CD4-positive, alpha-beta memory T cell (primary cell): ENCODE results near the gene PLS3. TPM values are rescaled to one million over a fixed set of nuclear protein-coding genes. Genes with fewer than 3 reads are reported as not detected.
A peak's percentile ranks its signal among the peaks of the same experiment; 100 is the strongest.

ENCODE experiments used
- CTCF ChIA-PET: fragments of 350-600 bp; sonication (Branson Sonifier 250); formaldehyde crosslinking; loops from one replicate; lab custom pipeline; 2021; ENCODE audit warnings: inconsistent platforms; ENCODE audit not compliant: partially characterized antibody; lab: Charles Lee
- POLR2A ChIA-PET: fragments of 350-600 bp; sonication (Branson Sonifier 250); formaldehyde crosslinking; loops from one replicate; lab custom pipeline; 2021; ENCODE audit not compliant: partially characterized antibody; lab: Charles Lee
- DNase-seq, 5 donors: peaks; one replicate each; pipeline versions ENCODE4 v3.0.0 to v3.0.0-alpha.2; 2020 to 2022; ENCODE audit warnings: mixed read lengths in 1 of 5
- H3K27ac ChIP-seq: one replicate; pipeline ENCODE4 v1.7.0; 2013; ENCODE audit warnings: low read depth, low read length
- H3K27me3 ChIP-seq: 2 replicates; pipeline ENCODE4 v1.7.0; 2013; ENCODE audit warnings: mild to moderate bottlenecking, low read length, moderate library complexity; ENCODE audit not compliant: insufficient read depth
- H3K36me3 ChIP-seq: 2 replicates; pipeline ENCODE4 v1.7.0; 2013; ENCODE audit warnings: mild to moderate bottlenecking, low read length, moderate library complexity; ENCODE audit not compliant: insufficient read depth
- H3K4me1 ChIP-seq: 2 replicates; pipeline ENCODE4 v1.7.0; 2013; ENCODE audit warnings: mild to moderate bottlenecking, low read length, moderate library complexity; ENCODE audit not compliant: insufficient read depth
- H3K4me3 ChIP-seq, 2 donors: one replicate each; pipeline ENCODE4 v1.7.0; 2013; ENCODE audit warnings: low read length in 2 of 2, mild to moderate bottlenecking in 1 of 2
- H3K9me3 ChIP-seq, 2 donors: one replicate each; pipeline ENCODE4 v1.7.0; 2013; ENCODE audit warnings: low read length in 2 of 2, control low read depth in 1 of 2; ENCODE audit not compliant: control insufficient read depth in 1 of 2
- H3K27ac Mint-ChIP-seq, 7 donors: one replicate each; pipeline ENCODE4 v1.8.0; 2020 to 2021; ENCODE audit warnings: mixed read lengths in 7 of 7, mild to moderate bottlenecking in 6 of 7, inconsistent platforms in 3 of 7, moderate library complexity in 3 of 7
- H3K27me3 Mint-ChIP-seq, 2 donors: one replicate each; pipeline ENCODE4 v1.8.0; 2020 to 2021; ENCODE audit warnings: mixed read lengths in 2 of 2
- H3K36me3 Mint-ChIP-seq, 2 donors: one replicate each; pipeline ENCODE4 v1.8.0; 2020 to 2021; ENCODE audit warnings: mixed read lengths in 2 of 2, inconsistent platforms in 1 of 2, mild to moderate bottlenecking in 1 of 2
- H3K4me1 Mint-ChIP-seq, 4 donors: one replicate each; pipeline ENCODE4 v1.8.0; 2020 to 2021; ENCODE audit warnings: mixed read lengths in 4 of 4, mild to moderate bottlenecking in 1 of 4
- H3K4me3 Mint-ChIP-seq, 8 donors: one replicate each; pipeline ENCODE4 v1.8.0; 2020 to 2021; ENCODE audit warnings: mixed read lengths in 8 of 8, mild to moderate bottlenecking in 7 of 8, moderate library complexity in 6 of 8, inconsistent platforms in 3 of 8
- H3K9me3 Mint-ChIP-seq, 8 donors: one replicate each; pipeline ENCODE4 v1.8.0; 2020 to 2021; ENCODE audit warnings: mixed read lengths in 8 of 8, mild to moderate bottlenecking in 5 of 8, inconsistent platforms in 3 of 8, moderate library complexity in 1 of 8
- intact Hi-C: fragments of 100-400 bp; cut with micrococcal nuclease; formaldehyde crosslinking; loops from one replicate; pipeline ENCODE4 v1.15.1; 2023
- polyA plus RNA-seq, 2 donors: library from polyadenylated mRNA; unstranded; fragments of 300-500 nt; fragmentation: Illumina TruSeq; gene quantifications; one replicate each; pipeline ENCODE4 v1.2.3, GENCODE V29; 2021
- total RNA-seq, 2 experiments: library from RNA; stranded (reverse); gene quantifications; one replicate each; pipeline ENCODE4 v1.2.3, GENCODE V29; 2021

Gene PLS3, protein sequence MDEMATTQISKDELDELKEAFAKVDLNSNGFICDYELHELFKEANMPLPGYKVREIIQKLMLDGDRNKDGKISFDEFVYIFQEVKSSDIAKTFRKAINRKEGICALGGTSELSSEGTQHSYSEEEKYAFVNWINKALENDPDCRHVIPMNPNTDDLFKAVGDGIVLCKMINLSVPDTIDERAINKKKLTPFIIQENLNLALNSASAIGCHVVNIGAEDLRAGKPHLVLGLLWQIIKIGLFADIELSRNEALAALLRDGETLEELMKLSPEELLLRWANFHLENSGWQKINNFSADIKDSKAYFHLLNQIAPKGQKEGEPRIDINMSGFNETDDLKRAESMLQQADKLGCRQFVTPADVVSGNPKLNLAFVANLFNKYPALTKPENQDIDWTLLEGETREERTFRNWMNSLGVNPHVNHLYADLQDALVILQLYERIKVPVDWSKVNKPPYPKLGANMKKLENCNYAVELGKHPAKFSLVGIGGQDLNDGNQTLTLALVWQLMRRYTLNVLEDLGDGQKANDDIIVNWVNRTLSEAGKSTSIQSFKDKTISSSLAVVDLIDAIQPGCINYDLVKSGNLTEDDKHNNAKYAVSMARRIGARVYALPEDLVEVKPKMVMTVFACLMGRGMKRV
- total RNA-seq (under 1 TPM; 0.14 to 0.15 TPM), polyA plus RNA-seq (under 1 TPM in 1 of 2 donors, not detected in 1; 0.76 TPM)

DNA sequence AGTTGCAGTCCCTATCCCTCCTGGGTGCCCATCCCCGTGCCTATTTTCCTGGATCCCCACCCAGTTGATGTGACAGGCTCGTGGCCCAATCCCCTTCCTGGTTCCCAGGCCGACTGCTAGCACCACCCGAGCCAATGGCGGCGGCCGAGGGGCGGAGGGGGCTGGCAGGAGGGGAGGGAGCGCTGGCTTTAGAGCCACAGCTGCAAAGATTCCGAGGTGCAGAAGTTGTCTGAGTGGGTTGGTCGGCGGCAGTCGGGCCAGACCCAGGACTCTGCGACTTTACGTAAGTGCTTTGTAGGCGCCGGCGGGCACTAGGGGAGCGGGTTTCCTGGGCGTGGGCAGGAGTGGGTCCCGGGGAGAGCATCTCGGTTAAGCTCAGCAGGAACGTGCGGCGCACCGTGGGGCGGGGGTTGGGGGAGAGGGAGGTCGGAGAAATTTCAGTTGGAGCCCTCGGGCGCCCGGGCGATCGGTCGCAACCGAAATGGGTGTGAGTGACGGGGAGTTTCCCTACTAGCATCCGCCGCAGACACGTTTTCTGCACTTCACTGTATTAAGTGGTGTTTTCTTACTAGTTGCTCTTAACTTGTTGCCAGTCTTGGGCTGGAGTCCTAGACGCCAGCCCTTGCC lies at the start of gene PLS3:
PLS3 (plus strand) TSS at position 197 of the 627 bp plus-strand sequence. CDS start 49,077 bp downstream, outside the sequence.
- Mint-ChIP-seq H3K27me3 (peaks cover 0 to 4% of the 10 kb centered on the region in 2 donors), H3K27ac (peak within 1 kb of the TSS in 2 of 7 donors; percentile 35 to 41), H3K9me3 (peaks cover 0 to 2% (median 0%) of the 10 kb centered on the region in 8 donors), H3K4me1 (peaks cover 0 to 5% (median 0%) of the 10 kb centered on the region in 4 donors), H3K36me3 (no peaks in the 10 kb centered on the region), H3K4me3 (peak within 1 kb of the TSS in 5 of 8 donors; percentile 32 to 72 (median 41))
- Histone ChIP-seq H3K9me3 (no peaks in the 10 kb centered on the region), H3K4me3 (no peak within 1 kb of the TSS), H3K36me3 (no peaks in the 10 kb centered on the region), H3K27me3 (no peaks in the 10 kb centered on the region), H3K4me1 (no peaks in the 10 kb centered on the region), H3K27ac (no peak within 1 kb of the TSS)
- POLR2A ChIA-PET: no interaction called here
- intact Hi-C loops: no loop called here
- no peak for DNase-seq
- CTCF ChIA-PET: no interaction called here

- Histone ChIP-seq H3K4me3 (no peak overlapping the region), H3K36me3 (no peaks in the 10 kb centered on the region), H3K27me3 (no peaks in the 10 kb centered on the region), H3K27ac (no peak overlapping the region), H3K9me3 (no peaks in the 10 kb centered on the region), H3K4me1 (no peaks in the 10 kb centered on the region)
- H3K27ac Mint-ChIP-seq: no peak overlapping the region
- ChIA-PET CTCF (no interaction called here), POLR2A (no interaction called here)
- H3K4me1 Mint-ChIP-seq: no peaks in the 10 kb centered on the region
- intact Hi-C loops: no loop called here
- no peak for DNase-seq
- peaks cover 0 to 1% of the 10 kb centered on the region in 2 donors for H3K27me3 Mint-ChIP-seq
- no peak overlapping the region for H3K4me3 Mint-ChIP-seq
- H3K9me3 Mint-ChIP-seq: peaks cover 0 to 2% (median 0%) of the 10 kb centered on the region in 8 donors
- no peaks in the 10 kb centered on the region for H3K36me3 Mint-ChIP-seq
These were observed 42.9 kb upstream of the PLS3 start for GRCh38 chrX:115518113-115518512.

DNA sequence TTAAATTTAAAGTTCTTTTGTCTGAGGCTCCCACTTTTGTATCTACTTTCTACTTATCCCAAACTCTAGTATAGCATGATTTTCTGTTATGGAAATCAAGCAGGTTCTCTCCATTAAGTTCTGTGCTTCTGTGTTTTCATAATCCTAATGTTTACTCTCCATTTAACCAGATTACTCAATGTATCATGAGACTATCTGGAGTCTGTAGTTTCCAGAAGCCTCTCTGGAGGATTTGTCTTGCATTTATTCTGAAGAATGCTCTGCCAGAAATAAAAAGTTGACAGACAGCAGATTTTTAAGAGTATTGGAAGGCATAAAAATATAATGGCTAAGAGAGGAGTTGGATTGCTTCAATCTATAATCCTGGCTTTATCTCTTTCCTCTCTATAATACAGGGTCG lies 39.2 kb upstream of the PLS3 start:
- DNase-seq: no peak
- Mint-ChIP-seq H3K4me1 (no peaks in the 10 kb centered on the region), H3K9me3 (peaks cover 0 to 2% (median 0%) of the 10 kb centered on the region in 8 donors), H3K27ac (no peak overlapping the region), H3K36me3 (no peaks in the 10 kb centered on the region), H3K4me3 (no peak overlapping the region), H3K27me3 (no peaks in the 10 kb centered on the region)
- H3K4me1 ChIP-seq: no peaks in the 10 kb centered on the region
- no peak overlapping the region for H3K27ac ChIP-seq
- no peaks in the 10 kb centered on the region for H3K9me3 ChIP-seq
- H3K27me3 ChIP-seq: no peaks in the 10 kb centered on the region
- CTCF ChIA-PET: no interaction called here
- intact Hi-C loops: no loop called here
- no peak overlapping the region for H3K4me3 ChIP-seq
- no peaks in the 10 kb centered on the region for H3K36me3 ChIP-seq
- POLR2A ChIA-PET: no interaction called here

DNA sequence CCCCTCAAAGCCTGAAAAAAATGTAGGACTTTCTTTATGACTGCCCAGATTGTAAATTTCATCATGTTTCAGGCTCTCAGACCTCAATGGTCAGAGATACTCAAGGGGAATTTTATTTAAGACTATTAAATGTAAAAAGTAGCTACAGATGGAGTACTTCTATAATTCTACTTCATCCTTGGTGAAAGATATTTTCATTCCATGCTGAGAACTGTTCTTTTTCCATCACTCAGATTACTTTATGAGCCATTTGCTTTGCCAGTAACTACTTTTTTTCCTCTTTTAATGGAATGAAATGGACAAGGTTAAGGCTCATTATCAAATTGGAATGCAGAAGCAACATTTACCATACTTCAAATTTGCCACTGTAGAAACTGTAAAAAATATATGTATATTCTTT lies 38.0 kb upstream of the PLS3 start:
- H3K27ac Mint-ChIP-seq: no peak overlapping the region
- no peaks in the 10 kb centered on the region for H3K4me1 ChIP-seq
- no peak overlapping the region for H3K4me3 Mint-ChIP-seq
- ChIA-PET CTCF (no interaction called here), POLR2A (no interaction called here)
- H3K27me3 Mint-ChIP-seq: no peaks in the 10 kb centered on the region
- intact Hi-C loops: no loop called here
- H3K36me3 Mint-ChIP-seq: no peaks in the 10 kb centered on the region
- peaks cover 0 to 2% (median 0%) of the 10 kb centered on the region in 8 donors for H3K9me3 Mint-ChIP-seq
- H3K27ac ChIP-seq: no peak overlapping the region
- H3K36me3 ChIP-seq: no peaks in the 10 kb centered on the region
- DNase-seq: no peak
- H3K4me3 ChIP-seq: no peak overlapping the region
- H3K4me1 Mint-ChIP-seq: no peaks in the 10 kb centered on the region
- H3K27me3 ChIP-seq: no peaks in the 10 kb centered on the region
- H3K9me3 ChIP-seq: no peaks in the 10 kb centered on the region

- H3K27ac Mint-ChIP-seq: no peak overlapping the region
- H3K36me3 ChIP-seq: no peaks in the 10 kb centered on the region
- H3K4me1 Mint-ChIP-seq: no peaks in the 10 kb centered on the region
- H3K9me3 Mint-ChIP-seq: peaks cover 0 to 4% (median 0%) of the 10 kb centered on the region in 8 donors
- ChIA-PET CTCF (no interaction called here), POLR2A (no interaction called here)
- DNase-seq: no peak
- H3K27me3 ChIP-seq: no peaks in the 10 kb centered on the region
- H3K4me3 Mint-ChIP-seq: no peak overlapping the region
- no peak overlapping the region for H3K27ac ChIP-seq
- intact Hi-C loops: no loop called here
- no peaks in the 10 kb centered on the region for H3K4me1 ChIP-seq
- H3K9me3 ChIP-seq: no peaks in the 10 kb centered on the region
- H3K4me3 ChIP-seq: no peak overlapping the region
- H3K36me3 Mint-ChIP-seq: no peaks in the 10 kb centered on the region
- H3K27me3 Mint-ChIP-seq: no peaks in the 10 kb centered on the region
These were observed 35.5 kb upstream of the PLS3 start for GRCh38 chrX:115525486-115525885.

GRCh38 chrX:115531818-115532403 lies 29.1 kb upstream of the PLS3 start:
- Mint-ChIP-seq H3K27me3 (no peaks in the 10 kb centered on the region), H3K4me1 (no peaks in the 10 kb centered on the region), H3K36me3 (no peaks in the 10 kb centered on the region), H3K9me3 (peaks cover 0 to 3% (median 0%) of the 10 kb centered on the region in 8 donors), H3K27ac (no peak overlapping the region), H3K4me3 (no peak overlapping the region)
- POLR2A ChIA-PET: no interaction called here
- Histone ChIP-seq H3K36me3 (no peaks in the 10 kb centered on the region), H3K9me3 (no peaks in the 10 kb centered on the region), H3K4me1 (no peaks in the 10 kb centered on the region), H3K27me3 (no peaks in the 10 kb centered on the region), H3K27ac (no peak overlapping the region), H3K4me3 (no peak overlapping the region)
- intact Hi-C loops: no loop called here
- DNase-seq: no peak
- CTCF ChIA-PET: no interaction called here

DNA sequence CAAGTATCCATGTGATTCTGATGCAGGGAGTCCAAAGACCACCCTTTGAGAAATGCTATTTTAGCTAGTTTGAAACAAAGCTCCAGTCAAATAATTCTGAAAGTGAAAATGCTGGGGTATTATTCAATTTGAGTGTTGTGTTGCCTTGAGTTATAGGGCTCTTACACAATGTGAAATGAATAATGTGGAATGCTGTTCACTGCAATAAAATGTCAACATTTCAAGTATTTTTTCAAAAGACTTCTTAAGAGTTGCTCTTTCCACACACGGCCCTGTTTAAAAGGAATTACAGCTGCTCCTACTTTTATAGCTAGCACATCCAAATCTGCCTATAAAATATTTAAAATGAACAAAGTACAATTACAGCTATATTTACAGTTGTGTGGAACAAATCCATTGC lies 27.5 kb upstream of the PLS3 start:
- Mint-ChIP-seq H3K4me3 (no peak overlapping the region), H3K27me3 (no peaks in the 10 kb centered on the region), H3K36me3 (no peaks in the 10 kb centered on the region), H3K27ac (no peak overlapping the region), H3K9me3 (peaks cover 0 to 5% (median 0%) of the 10 kb centered on the region in 8 donors), H3K4me1 (no peaks in the 10 kb centered on the region)
- ChIA-PET CTCF (no interaction called here), POLR2A (no interaction called here)
- H3K27ac ChIP-seq: no peak overlapping the region
- H3K4me3 ChIP-seq: no peak overlapping the region
- no peaks in the 10 kb centered on the region for H3K4me1 ChIP-seq
- H3K27me3 ChIP-seq: no peaks in the 10 kb centered on the region
- no peaks in the 10 kb centered on the region for H3K36me3 ChIP-seq
- DNase-seq: no peak
- H3K9me3 ChIP-seq: no peaks in the 10 kb centered on the region
- intact Hi-C loops: no loop called here
